ENCODE data around the gene RANBP3L. TPM values are rescaled to one million over a fixed set of nuclear protein-coding genes. Genes with fewer than 3 reads are reported as not detected.
A peak's percentile ranks its signal among the peaks of the same experiment; 100 is the strongest.

The RANBP3L gene
- total and polyA plus RNA-seq, 9 of the 15 experiments (the other 6 are each of a cell fraction or from before 2014, with no cell fraction given), result 0.01 to 0.06 TPM; not detected in 7

DNA sequence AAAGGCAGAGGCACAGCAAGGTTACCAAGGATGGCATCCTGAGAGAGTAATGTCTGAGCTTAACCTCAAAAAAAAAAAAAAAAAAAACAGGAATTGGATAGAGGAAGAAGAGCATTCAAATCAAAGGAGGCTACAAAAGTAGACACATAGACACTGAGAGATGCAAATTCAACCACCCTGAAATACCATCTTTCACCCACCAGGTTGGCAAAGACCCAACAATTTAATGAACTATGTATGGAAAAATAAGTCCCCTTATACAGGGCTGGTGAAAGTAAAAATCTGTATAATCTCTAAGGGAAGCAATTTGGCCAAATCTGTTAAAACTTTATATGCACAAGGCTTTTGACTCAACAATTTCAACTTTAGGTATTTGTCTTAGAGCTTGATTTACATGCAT lies 64.9 kb downstream of the RANBP3L start:
- Histone ChIP-seq H3K9me3 (replicated peaks; ENCODE audit: control insufficient read depth, insufficient read depth, low read depth, low read length) (no peaks in the 10 kb centered on the region), H3K4me1 (replicated peaks in 1 of 2; ENCODE audit: control insufficient read depth in 2 of 2, insufficient read depth in 2 of 2, low read length in 2 of 2) (peaks cover 17 to 41% of the 10 kb centered on the region in 2 experiments; a peak in 4 of 5 replicates), H3K36me3 (ENCODE audit: control insufficient read depth, insufficient read depth, low read length) (0 out of 3 replicates have a peak, but pooled peaks cover 3% of the 10 kb centered on the region), H3K9me1 (ENCODE audit: control insufficient read depth, insufficient read depth, low read length) (no peaks in the 10 kb centered on the region), H3K79me2 (ENCODE audit: control insufficient read depth, insufficient read depth, low read length) (peaks cover 75% of the 10 kb centered on the region), H3K4me2 (ENCODE audit: insufficient read depth, low read length) (no peak overlapping the region), H4K20me1 (replicated peaks; ENCODE audit: control insufficient read depth, insufficient read depth, low read length) (no peaks in the 10 kb centered on the region), H3K4me3 (no peak overlapping the region), H3K27ac (ENCODE audit: extremely low read depth, low read depth, low read length) (peak overlapping the region; percentile 54; the same call in 1 of the 3 replicates), H3K9ac (ENCODE audit: insufficient read depth in 1 of 2, low read depth in 2 of 2, low read length in 2 of 2) (no peak overlapping the region), H2AFZ (ENCODE audit: low read depth, low read length) (no peak overlapping the region), H3K27me3 (ENCODE audit: control insufficient read depth in 2 of 2, insufficient read depth in 2 of 2, low read length in 2 of 2) (no peaks in the 10 kb centered on the region)
- no TSS peak for BruUV-seq (replicated peaks)
- TF ChIP-seq TSC22D4 (tag; IDR thresholded peaks at IDR 0.05), result no peak
- TF ChIP-seq, protein P1, sequence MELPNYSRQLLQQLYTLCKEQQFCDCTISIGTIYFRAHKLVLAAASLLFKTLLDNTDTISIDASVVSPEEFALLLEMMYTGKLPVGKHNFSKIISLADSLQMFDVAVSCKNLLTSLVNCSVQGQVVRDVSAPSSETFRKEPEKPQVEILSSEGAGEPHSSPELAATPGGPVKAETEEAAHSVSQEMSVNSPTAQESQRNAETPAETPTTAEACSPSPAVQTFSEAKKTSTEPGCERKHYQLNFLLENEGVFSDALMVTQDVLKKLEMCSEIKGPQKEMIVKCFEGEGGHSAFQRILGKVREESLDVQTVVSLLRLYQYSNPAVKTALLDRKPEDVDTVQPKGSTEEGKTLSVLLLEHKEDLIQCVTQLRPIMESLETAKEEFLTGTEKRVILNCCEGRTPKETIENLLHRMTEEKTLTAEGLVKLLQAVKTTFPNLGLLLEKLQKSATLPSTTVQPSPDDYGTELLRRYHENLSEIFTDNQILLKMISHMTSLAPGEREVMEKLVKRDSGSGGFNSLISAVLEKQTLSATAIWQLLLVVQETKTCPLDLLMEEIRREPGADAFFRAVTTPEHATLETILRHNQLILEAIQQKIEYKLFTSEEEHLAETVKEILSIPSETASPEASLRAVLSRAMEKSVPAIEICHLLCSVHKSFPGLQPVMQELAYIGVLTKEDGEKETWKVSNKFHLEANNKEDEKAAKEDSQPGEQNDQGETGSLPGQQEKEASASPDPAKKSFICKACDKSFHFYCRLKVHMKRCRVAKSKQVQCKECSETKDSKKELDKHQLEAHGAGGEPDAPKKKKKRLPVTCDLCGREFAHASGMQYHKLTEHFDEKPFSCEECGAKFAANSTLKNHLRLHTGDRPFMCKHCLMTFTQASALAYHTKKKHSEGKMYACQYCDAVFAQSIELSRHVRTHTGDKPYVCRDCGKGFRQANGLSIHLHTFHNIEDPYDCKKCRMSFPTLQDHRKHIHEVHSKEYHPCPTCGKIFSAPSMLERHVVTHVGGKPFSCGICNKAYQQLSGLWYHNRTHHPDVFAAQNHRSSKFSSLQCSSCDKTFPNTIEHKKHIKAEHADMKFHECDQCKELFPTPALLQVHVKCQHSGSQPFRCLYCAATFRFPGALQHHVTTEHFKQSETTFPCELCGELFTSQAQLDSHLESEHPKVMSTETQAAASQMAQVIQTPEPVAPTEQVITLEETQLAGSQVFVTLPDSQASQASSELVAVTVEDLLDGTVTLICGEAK (IDR thresholded peaks at IDR 0.05), result peak; percentile 54; the same call in 1 of the 2 replicates
- TF ChIP-seq, protein P1 (CRISPR knock-in tag; IDR thresholded peaks at IDR 0.05), result no peak
- POLR2A ChIA-PET, result interaction anchor here (1.0 to 9.0 kb wide), 6 partner anchors 7 to 265 kb away, joined by 3 to 71 read pairs (median 4); no protein-coding TSS in a partner anchor
- no peak for FAIRE-seq
- in situ Hi-C loops (cut with MboI) (no loop called here), intact Hi-C loops (cut with micrococcal nuclease) (loop anchor here (10.0 kb wide), 1 partner anchor 638 kb away; the partner anchor contains the start of gene NIPBL)
- CTCF ChIA-PET (ENCODE audit: low intra/inter-chr PET ratio), result no interaction called here
- ATAC-seq, result no peak
- DNase-seq (ENCODE audit: extremely low read depth in 1 of 4, low spot score in 3 of 4), result no peak

All from K562 (cell line).